Colonic mucosa (tissue), 4 donors: Measurements from ENCODE around the gene ADCY7. TPM values are rescaled to one million over a fixed set of nuclear protein-coding genes. Genes with fewer than 3 reads are reported as not detected.
"Not testable (repeated sequence)": the region's sequence is repeated elsewhere in the genome, so short reads cannot be mapped to it uniquely, and the experiment has no call there.

Source experiments
- DNase-seq: peaks from one replicate; pipeline ENCODE4 v3.0.0-alpha.2; 2020
- H3K27ac ChIP-seq: fragments of 200-600 bp; one replicate; pipeline ENCODE4 v1.8.0; 2021
- H3K27me3 ChIP-seq: fragments of 200-600 bp; one replicate; pipeline ENCODE4 v1.8.0; 2021
- H3K36me3 ChIP-seq: fragments of 200-600 bp; one replicate; pipeline ENCODE4 v1.8.0; 2021
- H3K4me1 ChIP-seq: fragments of 200-600 bp; one replicate; pipeline ENCODE4 v1.8.0; 2021; ENCODE audit warnings: mild to moderate bottlenecking
- H3K4me3 ChIP-seq: fragments of 200-600 bp; one replicate; pipeline ENCODE4 v1.8.0; 2021
- H3K9ac ChIP-seq, 2 donors: one replicate each; pipeline ENCODE4 v1.7.0; 2013; ENCODE audit warnings: control low read depth in 2 of 2, low read depth in 2 of 2, low read length in 2 of 2
- H3K9me3 ChIP-seq: fragments of 200-600 bp; one replicate; pipeline ENCODE4 v1.8.0; 2021
- intact Hi-C: fragments of 100-400 bp; cut with DNase I; formaldehyde crosslinking; loops from one replicate; pipeline ENCODE4 v1.14.1; 2022
- total RNA-seq, 2 donors: library from RNA; stranded (reverse); fragmentation: NEBNext Ultra II Directional in 1 of 2; extraction: Animal tissue kit (Norgen Biotek cat#: 25700) in 1 of 2; gene quantifications; one replicate each; pipeline ENCODE4 v1.2.1, GENCODE V29; 2021
- TF ChIP-seq, protein P1 (sequence below): fragments of 200-600 bp; IDR thresholded peaks from one replicate; pipeline ENCODE4 v1.8.0; 2022; ENCODE audit warnings: antibody characterized with exemption, mild to moderate bottlenecking
- donor health status: healthy.
- donor health status: DM: no; HTN: no; CAD: no.
- donor health status: DM: no; HTN: no; CAD: no.

ADCY7 gene
- total RNA-seq, 2 donors from 2014 or later: 15.8 to 19.2 TPM

DNA sequence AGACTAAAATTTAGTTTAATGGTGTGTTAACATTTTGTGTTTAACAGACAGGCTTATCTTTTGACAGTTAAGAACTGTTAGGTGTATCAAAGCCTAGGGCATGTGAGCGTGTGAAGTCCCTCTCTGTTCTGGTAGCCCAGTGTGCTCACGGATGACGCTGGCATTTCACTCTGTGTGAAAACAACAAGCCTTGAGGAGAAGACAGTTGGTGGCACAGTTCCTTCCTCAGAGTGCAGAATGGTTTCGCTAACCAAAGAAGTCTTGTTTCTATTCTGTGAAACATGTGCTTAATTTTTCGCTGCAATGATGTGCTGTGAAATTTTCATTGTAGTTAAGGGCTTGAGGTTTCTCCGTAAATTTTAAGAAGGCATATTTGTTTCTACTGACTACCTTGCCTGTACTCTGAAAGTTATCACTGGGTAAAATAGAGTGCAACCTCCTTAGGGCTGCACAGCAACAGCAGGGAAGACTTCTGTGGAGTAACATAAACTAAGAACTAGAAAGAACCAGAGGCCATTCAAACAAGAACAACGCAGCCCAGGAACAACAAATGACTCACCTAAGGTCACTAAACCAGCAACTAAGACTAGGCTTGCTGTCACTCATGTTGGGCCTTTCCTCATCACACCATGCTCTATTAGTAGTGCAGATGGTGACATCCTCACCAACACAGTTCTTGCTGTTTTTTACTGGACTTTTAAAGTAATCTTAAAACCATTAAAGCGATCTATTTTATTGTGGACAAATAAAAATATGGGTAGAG lies 69.0 kb downstream of the ADCY7 start:
- TF ChIP-seq, protein P1, sequence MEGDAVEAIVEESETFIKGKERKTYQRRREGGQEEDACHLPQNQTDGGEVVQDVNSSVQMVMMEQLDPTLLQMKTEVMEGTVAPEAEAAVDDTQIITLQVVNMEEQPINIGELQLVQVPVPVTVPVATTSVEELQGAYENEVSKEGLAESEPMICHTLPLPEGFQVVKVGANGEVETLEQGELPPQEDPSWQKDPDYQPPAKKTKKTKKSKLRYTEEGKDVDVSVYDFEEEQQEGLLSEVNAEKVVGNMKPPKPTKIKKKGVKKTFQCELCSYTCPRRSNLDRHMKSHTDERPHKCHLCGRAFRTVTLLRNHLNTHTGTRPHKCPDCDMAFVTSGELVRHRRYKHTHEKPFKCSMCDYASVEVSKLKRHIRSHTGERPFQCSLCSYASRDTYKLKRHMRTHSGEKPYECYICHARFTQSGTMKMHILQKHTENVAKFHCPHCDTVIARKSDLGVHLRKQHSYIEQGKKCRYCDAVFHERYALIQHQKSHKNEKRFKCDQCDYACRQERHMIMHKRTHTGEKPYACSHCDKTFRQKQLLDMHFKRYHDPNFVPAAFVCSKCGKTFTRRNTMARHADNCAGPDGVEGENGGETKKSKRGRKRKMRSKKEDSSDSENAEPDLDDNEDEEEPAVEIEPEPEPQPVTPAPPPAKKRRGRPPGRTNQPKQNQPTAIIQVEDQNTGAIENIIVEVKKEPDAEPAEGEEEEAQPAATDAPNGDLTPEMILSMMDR: no peak
- Histone ChIP-seq H3K9me3 (no peaks in the 10 kb centered on the region), H3K4me1 (peaks cover 4% of the 10 kb centered on the region), H3K27me3 (no peaks in the 10 kb centered on the region), H3K4me3 (no peak overlapping the region), H3K9ac (no peak overlapping the region), H3K36me3 (no peaks in the 10 kb centered on the region), H3K27ac (no peak overlapping the region)
- no peak for DNase-seq
- intact Hi-C loops: no loop called here

- Histone ChIP-seq H3K4me1 (peaks cover 4% of the 10 kb centered on the region), H3K27me3 (no peaks in the 10 kb centered on the region), H3K27ac (no peak overlapping the region), H3K36me3 (no peaks in the 10 kb centered on the region), H3K4me3 (no peak overlapping the region), H3K9ac (no peak overlapping the region), H3K9me3 (no peaks in the 10 kb centered on the region)
- intact Hi-C loops: no loop called here
- DNase-seq: no peak
- TF ChIP-seq, protein P1: no peak
These were observed 70.5 kb downstream of the ADCY7 start for GRCh38 chr16:50336884-50337283.

DNA sequence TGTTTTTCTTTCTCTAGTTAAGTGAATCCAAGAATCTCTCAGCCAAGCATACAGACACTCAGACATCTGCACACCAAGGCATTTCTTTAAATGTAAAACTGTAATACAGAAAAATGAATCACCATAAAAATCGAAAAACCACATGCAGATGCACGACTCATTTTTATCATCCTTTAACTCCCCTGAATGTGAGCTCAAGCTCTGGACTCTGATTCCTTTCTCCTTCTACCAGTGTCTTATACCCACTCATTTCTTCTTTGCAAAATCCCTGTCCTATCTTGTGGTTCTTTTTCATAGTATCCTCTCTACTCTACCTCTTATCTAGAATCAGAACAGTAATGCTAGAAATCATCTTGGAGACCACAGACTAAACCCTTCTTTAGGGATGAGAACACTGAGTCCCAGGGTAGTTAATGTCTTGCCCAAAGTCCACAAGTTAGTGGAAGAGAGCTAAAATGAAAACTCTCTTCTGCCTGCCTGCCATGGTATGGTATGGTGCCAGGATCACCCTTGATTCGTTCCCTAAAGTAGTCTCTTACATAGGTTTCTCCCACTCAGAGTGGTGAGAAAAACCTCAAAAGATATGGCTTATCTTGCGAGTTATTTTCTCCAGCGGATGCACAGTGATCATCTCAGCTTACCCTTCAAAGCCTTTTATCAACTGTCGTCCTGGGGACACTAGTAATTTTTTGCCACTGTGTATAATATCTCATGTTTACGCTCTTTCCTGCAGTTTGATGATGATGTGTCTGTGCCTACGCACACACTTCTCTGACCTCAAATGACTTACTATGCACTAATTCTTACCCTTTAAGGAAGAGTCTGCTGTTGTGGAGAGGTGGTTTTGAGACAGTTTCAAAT lies 72.2 kb downstream of the ADCY7 start:
- H3K9me3 ChIP-seq: no peaks in the 10 kb centered on the region
- intact Hi-C loops: no loop called here
- DNase-seq: no peak
- H3K4me3 ChIP-seq: no peak overlapping the region
- H3K4me1 ChIP-seq: peaks cover 4% of the 10 kb centered on the region
- no peaks in the 10 kb centered on the region for H3K27me3 ChIP-seq
- TF ChIP-seq, protein P1: no peak
- H3K9ac ChIP-seq: no peak overlapping the region
- H3K36me3 ChIP-seq: no peaks in the 10 kb centered on the region
- H3K27ac ChIP-seq: peak overlapping the region; percentile 14

DNA sequence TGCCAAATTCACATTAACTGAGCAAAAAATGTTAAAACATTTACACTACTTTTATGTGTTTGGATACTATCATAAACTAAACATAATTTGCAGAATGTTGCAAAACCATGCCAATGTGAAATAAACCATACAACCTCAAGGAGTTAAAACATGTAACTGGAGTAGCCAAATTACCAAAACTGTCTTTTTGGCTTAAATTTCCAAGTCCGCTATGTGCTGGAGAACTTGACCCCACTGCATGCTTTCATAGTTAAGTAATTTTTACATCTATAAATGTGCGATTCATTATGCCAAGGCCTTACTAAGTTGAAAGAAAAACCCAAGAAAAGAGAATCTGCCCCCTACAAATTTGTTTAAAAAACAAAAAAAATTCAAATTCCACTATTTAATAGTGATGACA lies 74.2 kb downstream of the ADCY7 start:
- no peak overlapping the region for H3K27ac ChIP-seq
- H3K9ac ChIP-seq: no peak overlapping the region
- no peaks in the 10 kb centered on the region for H3K9me3 ChIP-seq
- no peaks in the 10 kb centered on the region for H3K36me3 ChIP-seq
- no peaks in the 10 kb centered on the region for H3K4me1 ChIP-seq
- H3K27me3 ChIP-seq: no peaks in the 10 kb centered on the region
- DNase-seq: no peak
- TF ChIP-seq, protein P1: no peak
- intact Hi-C loops: no loop called here
- no peak overlapping the region for H3K4me3 ChIP-seq

- intact Hi-C loops, H3K36me3 ChIP-seq, DNase-seq, H3K9me3 ChIP-seq, H3K9ac ChIP-seq, H3K27me3 ChIP-seq, H3K27ac ChIP-seq, H3K4me1 ChIP-seq, H3K4me3 ChIP-seq: not testable (repeated sequence)
These were observed 77.2 kb downstream of the ADCY7 start for GRCh38 chr16:50343566-50343965.

- H3K4me3 ChIP-seq, H3K36me3 ChIP-seq, H3K27me3 ChIP-seq, intact Hi-C loops, H3K9ac ChIP-seq, H3K27ac ChIP-seq, DNase-seq, H3K4me1 ChIP-seq, H3K9me3 ChIP-seq: not testable (repeated sequence)
These were observed 78.9 kb downstream of the ADCY7 start for GRCh38 chr16:50345210-50345609.
